AG08395 (cell line): ENCODE results near the gene ARHGAP24.
"Not testable (repeated sequence)": the region's sequence is repeated elsewhere in the genome, so short reads cannot be mapped to it uniquely, and the experiment has no call there.

Source experiments
- DNase-seq: peaks from one replicate; pipeline ENCODE4 v3.0.0; 2012; ENCODE audit warnings: mixed read lengths, low spot score

The ARHGAP24 gene

DNA sequence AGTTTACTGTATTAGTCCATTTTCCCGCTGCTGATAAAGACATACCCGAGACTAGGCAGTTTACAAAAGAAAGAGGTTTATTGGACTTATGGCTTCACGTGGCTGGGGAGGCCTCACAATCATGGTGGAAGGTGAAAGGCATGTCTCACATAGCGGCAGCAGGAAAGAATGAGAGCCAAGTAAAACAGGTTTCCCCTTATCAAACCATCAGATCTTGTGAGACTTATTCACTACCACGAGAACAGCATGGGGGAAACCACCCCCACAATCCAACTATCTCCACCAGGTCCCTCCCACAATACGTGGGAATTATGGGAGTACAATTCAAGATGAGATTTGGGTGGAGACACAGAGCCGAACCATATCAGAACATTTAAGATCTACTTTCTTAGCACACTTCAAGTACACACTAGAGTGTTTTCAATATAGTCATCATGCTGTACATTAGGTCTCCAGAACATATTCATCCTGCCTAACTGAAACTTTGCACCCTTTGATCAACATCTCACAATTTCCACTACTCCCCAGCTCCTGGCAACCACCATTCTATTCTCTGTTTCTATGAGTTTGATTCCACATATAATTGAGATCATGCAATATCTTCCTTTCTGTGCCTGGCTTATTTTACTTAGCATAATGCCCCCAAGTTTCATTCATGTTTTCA is 341.0 kb downstream of the ARHGAP24 start:
- DNase-seq, result no peak

DNA sequence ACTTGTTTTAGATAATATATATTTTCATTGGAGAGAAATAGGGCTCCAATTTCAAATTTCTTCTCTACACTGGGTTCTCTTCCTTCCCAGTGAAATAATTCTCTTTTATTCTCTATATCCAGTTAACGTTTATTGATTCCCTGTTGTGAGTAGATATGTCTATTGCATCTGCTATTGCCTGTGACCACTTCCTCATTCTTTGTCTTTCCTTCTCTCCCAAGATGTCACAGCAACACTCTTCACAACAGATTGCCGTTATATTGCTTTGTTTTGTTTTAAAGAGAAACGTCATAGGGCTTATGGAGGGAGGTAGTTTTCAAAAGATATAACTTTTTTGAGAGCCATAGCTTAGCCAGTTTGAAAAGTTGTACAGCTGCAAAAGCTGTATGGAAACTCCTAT is 343.8 kb downstream of the ARHGAP24 start:
- no peak for DNase-seq

DNA sequence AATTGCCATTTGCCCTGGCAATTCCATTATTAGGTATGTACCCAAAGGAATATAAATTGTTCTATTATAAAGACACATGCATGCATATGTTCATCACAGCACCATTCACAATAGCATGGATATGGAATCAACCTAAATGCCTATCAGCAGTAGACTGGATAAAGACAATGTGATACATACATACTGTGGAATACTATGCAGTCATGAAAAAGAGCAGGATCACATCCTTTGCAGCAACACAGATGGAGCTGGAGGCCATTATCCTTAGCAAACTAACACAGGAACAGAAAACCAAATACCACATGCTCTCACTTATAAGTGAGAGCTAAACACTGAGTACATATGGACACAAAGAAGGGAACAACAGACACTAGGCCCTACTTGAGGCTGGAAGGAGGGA is 345.2 kb downstream of the ARHGAP24 start:
- DNase-seq, result not testable (repeated sequence)

DNA sequence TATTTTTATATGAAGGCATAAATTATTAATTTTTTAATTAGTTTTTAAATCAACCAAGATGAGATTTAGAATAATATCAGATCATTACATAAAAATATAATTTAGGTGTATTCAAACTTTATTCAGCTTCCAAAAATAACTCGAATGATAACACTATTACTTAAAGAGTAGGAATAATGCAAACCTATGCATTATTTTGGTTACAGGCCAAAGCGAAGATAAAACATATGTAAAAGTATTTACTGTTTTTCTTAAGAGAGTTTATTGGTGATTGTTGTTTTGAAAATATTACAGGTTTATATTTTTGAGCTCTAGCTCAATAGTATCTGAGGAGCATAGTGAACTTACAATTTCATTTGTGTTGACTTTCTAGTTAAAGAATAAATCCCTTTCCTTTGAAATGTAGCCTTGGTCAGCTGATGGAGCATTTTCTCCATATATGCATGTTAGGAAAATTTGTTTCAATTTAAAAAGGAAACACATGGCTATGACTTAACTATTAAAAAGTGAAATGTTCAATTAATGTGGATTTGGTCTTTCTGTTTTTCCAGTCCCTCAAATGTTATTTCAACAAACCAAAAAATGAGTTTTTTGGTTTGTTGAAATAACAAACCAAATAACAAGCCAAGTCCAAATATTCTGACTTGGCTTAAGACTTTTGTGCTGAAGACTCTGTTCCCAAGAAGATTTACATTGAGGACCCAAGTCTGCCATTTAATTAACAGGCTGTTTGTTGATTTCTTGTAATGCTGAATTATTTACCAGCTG is 346.9 kb downstream of the ARHGAP24 start:
- DNase-seq, result no peak

DNA sequence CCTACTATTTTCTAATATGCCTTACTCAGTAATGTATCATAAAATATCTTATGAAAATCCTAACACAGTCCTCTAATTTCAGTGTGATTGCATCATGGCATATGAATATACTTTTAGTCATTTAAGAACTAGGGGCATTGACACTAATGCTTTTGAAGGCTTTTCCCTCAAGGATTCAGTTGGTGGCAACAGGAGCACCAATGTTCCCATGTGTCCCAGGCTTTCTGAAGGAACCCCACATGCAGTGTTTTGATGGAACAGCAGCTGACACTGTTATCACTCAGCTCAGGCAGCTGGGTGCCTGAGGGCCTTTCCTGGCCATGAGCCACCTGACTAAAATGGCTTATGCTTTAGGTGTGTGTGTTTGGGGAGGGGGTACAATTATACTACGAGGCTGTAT is 348.3 kb downstream of the ARHGAP24 start:
- DNase-seq, result peak; percentile 15

DNA sequence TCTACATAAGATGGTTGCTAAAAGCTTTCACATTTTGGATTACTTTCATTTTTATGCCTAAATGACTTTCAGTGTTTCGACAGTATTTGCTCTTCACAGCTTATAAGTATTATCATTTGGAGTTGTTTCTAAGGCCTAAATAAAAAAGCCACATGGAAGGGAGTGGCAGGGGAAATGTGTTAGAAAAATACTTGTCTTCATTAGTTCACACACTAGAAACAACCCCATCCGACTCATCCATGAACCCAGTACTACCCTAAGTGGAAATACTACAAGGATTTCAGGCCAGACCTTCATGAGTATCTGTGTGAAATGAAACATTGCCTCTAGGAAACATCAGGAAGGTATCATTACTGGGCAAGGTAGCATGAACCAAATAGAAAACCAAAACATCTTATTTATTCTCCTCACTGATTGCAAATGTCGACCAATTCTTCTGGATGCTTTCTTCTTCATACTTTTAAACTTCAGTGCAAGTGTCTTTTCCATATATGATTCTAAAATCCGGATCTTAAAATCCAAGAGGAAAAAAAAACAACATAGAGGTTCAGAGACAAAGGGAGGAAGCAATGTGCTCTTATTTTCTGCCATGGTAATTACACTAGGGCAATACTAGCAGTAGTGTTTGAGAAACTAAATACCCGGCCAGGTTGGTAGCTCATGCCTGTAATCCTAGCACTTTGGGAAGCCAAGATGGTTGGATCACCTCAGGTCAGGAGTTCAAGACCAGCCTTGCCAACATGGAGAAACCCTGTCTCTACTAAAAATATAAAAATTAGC is 349.4 kb downstream of the ARHGAP24 start:
- DNase-seq, result no peak

DNA sequence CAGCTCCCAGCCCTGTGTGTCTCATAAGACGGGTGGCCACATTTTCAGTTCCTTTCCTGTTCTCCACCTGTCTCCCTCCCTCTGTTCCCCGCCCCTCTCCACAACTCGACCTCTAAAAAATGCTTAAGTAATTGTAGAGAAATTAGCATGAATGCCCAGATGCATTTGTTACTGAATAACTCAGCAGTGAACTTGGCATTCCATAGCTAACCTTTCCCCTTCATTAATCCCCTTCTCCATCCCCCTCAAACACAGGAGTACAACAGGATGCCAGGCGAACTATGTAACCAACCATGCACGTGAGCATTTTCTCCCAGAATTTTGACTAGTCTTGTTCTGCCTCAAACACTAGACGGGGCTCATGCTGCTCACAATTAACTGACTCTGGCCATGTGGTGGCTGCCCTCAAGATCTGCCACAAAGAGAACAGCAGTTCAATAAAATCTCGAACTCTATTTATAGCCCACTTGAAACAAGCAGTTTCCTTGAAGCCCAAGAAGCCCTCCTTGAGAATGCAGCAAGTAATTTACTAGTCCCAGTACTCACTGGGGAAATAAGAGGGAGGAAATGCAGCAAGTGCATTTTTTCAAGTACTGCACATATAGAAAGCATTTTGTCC is 351.2 kb downstream of the ARHGAP24 start:
- DNase-seq, result peak; percentile 52

DNA sequence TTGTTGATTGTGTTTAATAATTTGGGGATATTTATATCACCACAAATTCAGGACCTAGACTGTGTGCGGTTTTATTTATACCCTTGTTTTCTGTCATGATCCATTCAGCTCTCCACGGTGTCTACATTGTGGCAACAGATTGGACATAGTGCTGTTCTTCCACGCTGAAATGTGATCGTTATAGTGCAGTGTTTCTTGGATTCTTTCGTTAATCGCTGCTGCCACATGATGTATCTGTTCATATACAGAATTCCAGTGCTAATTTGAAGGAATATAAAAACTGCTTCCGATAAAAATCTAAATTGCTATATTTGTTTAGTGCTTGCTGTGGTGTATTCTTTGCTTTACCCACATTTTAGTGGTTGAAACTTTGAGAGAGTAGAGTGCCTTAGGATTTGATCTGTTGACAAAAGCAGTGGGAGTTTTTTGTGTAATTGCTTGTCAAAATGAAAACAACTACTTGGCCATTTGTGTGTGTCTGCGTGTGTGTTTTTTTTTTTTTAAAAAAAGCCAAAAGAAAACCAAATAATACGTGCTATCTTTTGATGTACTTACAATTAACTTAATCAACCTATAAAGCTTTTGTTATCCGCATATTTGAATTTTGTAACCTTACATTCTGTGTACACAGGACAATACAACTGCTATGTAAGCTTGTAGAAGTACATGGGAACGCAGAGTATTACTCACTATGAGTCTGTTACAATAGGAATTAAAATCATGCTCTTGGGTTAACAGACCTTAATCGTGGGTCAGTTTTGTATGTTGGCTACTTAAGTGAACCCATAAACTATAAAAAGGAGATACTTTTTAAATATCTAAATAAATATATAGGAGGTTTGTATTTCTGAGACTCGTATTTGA is 353.3 kb downstream of the ARHGAP24 start:
- DNase-seq, result peak; percentile 16

DNA sequence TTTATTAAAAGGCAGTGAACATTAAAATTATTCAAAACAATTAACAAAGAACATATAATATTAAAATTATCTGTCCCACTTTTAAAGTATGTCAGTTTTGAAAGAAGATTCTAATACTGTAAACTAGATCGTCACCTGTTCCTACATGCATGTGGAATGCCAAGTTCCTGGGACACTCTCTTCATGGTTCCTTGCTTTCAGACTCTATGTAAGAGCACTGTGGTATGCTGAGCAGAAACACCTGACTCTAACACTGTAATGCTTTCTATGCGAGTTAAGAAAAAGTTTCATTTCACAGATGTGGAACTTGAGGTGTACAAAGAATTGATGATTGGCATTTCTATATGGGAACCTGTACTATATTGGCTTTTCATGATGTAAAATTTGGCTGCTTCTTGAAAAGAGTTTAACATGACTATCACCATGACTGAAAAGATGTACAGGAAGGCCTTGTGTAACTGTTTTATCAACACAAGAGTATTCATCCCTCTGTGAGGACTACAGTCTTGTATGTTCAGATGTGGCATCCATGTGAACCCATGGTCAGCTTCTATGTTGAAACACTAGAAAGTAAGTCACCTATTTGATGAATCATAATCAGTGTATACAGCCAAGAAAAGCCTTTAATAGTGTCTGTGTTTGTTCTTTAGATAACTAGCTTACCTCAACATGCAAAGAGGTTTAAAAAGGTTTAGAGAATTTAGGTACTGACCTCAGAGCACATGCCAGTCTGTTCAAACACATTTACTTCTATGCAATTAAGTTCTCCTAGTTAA is 354.5 kb downstream of the ARHGAP24 start:
- DNase-seq, result no peak

DNA sequence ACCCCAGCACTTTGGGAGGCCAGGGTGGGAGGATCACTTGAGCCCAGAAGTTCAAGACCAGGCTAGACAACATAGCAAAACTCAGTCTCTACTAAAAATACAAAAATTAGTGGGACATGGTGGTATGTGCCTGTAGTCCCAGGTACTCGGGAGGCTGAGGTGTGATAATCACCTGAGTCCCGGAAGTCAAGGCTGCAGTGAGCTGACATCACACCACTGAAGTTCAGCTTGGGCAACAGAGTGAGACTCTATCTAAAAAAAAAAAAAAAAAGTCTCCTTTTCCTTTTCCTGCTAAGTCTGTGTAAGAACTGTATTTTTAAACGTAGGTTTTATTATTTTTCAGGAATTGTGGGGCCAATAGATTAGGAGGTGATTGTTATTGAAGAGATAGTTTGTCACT is 356.7 kb downstream of the ARHGAP24 start:
- DNase-seq, result no peak

DNA sequence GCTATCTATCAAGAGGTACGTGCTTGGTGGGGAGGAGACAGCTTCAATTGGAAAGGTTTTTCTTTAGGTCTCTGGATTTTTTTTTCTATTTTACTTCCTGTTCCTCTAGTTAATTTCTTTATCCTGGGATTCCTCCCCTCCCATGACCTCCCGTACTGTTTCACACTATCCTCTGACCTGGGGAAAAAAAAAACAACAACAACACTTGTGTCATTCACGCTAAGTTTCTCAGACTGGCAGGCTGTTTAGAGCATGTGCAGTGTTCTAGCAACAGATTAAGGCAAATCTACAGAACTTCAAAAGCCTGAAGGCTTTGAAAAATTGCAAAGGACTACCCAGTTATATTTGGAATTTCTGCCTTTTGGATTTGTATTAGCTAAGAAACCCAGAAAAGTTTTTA is 358.4 kb downstream of the ARHGAP24 start:
- no peak for DNase-seq

DNA sequence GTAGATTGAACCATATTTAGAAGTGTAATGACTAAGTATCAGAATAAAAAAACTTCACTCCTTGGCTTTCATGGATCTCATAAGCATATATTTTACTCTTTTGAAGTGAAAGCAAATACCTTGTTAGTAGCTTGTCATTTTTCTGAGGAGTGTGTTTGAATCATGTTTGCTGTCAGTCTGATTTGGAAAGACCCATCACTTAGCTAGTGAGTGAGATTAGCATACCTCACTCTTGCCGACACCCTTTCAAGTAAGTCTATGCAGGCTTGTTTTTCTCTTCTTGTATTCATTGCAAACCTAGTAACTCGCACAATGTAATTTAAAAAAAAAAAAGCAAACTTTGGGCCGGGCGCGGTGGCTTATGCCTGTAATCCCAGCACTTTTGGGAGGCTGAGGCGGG is 360.0 kb downstream of the ARHGAP24 start:
- no peak for DNase-seq

DNA sequence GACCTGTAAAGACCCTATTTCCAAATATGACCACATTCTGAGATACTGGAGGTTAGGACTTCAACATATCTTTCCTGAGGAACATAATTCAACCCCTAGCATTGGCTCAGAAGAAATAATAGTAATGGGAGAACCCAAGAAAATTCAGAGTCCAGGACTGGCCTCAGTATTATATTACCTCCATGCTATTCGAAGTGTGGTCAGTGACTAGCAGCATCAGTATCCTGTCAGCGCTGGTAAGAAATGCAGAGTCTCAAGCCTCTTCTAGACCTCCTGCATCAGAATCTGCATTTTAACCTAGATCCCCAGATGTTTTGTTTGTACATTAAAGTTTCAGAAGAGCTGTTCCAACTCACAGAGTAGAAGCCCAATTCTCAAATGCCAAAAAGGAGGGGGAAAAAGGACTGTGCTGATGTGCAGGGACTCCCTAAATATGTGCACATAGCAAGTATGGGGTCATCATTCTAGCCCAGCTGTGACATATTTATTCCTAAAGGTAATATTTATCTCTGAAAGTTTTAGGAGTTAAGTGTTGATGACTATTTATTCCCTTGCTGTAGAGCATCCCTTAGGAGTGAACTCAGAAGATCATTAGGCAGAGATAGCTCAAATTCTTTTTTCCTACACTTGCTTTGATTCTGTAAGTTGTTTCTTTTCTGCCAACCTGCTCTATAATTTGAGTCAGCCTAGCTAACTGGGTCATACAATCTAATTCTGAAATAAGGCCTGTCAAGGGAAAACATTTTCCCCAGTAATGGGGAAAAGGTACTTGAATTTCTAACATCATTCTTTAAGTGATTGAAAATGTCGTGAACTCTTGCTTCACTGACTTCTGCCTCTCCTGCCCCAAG is 361.9 kb downstream of the ARHGAP24 start:
- DNase-seq, result no peak

DNA sequence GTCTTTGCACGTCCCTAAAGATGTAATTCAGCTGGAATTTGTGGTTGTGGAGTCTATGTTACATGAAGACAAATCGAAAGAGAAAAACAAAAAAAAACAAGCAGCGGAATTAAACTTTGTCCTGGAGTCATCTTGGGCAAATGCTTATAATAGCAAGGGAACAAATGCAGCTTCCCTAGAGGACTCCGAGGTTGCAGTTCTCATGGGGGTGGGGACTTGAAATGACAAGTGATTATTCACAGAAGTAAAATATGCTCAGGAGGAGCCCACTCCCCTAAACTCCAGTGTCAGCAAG is 362.4 kb downstream of the ARHGAP24 start:
- no peak for DNase-seq

DNA sequence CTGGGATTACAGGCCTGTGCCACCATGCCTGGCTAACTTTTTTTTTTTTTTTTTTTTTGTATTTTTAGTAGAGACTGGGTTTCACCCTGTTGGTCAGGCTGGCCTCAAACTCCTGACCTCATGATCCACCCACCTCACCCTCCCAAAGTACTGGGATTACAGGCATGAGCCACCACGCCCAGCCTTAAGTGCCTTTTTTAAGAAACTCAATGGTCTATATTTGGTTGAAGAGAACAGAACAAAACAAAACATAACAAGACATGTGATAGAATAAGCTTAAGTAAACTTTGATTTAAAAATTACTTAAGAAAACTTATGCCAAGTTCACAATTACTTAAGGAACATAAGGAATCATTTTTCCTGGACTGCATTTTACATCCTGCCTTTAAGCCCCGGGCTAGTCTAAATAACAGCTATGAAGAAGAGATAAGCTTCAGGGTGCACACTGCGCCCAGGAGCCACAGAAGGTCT is 365.1 kb downstream of the ARHGAP24 start:
- DNase-seq, result not testable (repeated sequence)

DNA sequence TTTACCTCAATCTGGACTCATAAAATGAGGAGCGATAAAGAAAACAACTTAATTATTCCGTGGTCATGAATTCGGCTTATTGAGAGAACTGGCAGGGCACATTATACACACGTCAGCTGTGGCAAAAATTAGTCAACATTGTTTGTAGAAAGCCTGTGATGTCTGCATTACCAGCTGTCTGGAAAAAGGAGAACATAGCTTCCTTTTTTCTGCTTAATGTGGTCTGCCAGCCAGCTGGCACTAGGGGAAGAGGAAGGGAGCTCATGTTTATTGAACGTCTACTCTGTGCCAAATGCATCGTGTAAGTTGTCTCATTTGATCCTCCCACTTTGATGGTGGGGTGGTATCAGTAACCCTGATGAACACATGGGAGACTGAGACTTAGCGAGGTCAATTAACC is 367.6 kb downstream of the ARHGAP24 start:
- peak; percentile 52 for DNase-seq

DNA sequence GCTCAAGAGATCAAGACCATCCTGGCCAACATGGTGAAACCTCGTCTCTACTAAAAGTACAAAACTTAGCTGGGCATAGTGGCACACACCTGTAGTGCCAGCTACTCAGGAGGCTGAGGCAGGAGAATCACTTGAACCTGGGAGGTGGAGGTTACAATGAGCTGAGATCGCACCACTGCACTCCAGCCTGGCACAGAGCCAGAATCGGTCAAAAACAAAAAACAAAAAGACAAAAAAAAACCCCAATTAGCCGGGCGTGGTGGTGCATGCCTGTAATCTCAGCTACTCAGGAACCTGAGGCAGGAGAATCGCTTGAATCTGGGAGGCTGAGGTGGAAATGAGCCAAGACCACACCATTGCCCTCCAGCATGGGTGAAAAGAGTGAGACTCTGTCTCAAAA is 378.8 kb downstream of the ARHGAP24 start:
- DNase-seq, result not testable (repeated sequence)

DNA sequence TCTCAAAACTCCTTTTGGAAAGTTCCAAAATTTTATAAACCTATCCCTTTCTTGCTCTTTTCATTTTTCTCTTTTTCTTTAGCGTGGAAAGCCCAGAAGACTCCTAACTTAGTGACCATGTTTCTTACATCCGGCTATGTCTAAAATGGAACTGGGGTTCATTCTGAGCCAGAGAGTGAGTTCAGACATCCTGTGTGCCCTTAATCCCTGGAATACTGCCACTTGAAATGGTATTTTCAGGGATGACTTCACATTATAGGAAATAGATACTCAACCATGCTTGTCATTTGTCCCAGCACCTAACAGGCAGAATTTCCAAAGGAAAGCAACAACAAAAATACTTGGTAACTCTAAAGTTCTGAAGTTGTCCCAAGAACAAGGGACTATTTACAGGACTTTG is 379.6 kb downstream of the ARHGAP24 start:
- no peak for DNase-seq

DNA sequence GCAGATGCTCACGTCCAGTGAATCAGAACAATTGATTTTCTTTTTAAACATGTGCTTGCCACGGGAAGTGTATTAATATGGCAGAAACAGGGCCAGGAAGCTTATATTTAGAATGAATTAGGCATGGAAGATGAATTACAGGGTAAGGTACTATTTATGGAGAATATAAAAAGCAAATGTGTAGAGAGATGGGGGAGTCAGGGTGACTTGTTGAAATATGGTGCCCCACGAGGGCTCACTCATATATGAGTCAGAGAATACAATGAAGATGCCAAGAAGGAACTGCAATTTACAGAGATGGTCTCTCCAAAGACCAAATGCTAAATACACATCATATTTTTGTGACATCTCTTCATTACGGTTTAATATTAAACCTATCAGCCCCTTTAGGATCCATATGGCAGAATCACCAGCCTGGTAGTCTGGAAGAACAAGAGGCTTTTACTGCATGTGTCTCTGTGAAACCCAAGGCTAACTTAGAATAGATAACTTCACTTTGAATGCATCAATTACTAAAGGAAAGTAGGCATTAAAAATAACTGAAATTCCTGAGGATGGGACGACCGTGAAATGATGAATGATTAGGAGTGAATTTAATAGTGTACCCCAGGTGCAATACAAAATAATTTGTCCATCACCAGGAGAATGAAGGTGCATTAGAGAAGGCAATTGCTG is 385.3 kb downstream of the ARHGAP24 start:
- peak; percentile 50 for DNase-seq
